ENCODE measurements around the gene TASP1.

The TASP1 gene

GRCh38 chr20:13571662-13572061, 67.1 kb downstream of the TASP1 start:
- no peak for DNase-seq (ENCODE audit: low read depth)

DNA sequence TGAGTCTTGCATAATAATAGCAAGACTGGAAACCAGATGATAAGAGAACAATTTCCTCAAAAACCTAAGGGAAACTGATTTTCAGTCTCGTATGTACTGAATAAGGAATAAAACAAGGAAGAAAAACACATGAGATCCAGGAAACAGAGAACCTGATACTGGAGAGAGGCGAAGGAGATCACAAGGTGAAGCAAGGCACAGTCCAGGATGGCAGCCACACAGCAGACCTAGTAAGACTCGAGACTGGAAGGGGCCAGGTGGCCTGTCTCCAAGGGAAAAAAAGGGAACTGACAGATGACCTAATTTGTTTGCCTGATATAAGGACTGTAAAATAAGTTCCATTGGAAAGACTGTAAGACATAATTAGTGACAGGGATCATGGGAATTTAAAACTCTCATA, 71.1 kb downstream of the TASP1 start:
- no peak for DNase-seq (ENCODE audit: low read depth)

DNA sequence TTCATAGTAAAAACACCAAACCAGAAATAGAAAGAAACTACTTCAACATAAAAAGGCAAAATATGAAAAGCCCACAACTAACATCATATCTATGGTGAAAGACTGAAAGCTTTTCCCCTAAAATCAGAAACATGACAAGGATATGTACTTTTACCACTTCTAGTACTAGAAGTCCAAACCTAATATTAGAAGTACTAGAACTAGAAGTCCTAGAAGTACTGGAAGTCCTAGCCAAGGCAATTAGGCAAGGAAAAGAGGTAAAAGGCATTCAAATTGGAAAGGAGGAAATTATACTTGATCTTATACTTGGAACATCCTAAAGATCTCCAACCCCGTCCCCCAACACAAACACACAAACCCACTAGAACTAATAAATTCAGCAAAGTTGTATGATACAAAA, 74.9 kb downstream of the TASP1 start:
- DNase-seq (ENCODE audit: low read depth), result no peak

DNA sequence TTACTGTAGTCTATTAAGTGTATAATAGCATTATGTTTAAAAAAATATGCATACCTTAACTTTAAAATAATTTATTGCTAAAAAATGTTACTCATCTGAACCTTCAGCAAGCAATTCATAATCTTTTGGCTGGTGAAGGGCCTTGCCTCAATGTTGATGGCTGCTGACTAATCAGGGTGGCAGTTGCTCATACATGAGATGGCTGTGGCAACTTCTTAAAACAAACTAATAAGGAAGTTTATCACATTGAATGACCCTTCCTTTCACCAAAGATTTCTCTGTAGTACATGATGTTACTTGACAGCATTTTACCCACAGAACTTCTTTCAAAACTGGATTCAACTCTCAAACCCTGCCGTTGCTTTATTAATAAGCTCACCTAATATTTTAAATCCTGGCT, 84.0 kb downstream of the TASP1 start:
- peak; percentile 46 for DNase-seq (ENCODE audit: low read depth)

DNA sequence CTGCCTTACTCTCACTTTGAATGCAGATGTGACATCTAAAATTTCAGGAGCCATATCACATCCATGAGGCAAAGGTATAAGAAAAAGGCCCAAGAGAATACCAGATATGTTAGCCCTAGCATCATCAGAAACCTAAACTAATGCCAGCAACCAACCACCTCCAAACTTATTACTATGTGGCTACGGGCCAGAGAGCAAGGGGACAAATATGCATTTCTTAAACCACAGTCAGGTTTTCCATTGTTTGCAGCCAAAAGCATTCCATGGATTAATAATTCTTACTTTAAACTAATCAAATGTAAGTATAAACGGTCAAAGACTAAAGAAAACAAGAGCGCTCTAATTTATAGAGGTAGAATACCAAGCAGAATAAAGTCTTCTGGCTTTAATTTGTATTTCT, 84.7 kb downstream of the TASP1 start:
- DNase-seq (ENCODE audit: low read depth), result peak; percentile 13

- DNase-seq (ENCODE audit: low read depth), result peak; percentile 8
These were observed 86.7 kb downstream of the TASP1 start for GRCh38 chr20:13552061-13552460.

GRCh38 chr20:13549451-13549850, 89.3 kb downstream of the TASP1 start:
- DNase-seq (ENCODE audit: low read depth), result no peak

DNA sequence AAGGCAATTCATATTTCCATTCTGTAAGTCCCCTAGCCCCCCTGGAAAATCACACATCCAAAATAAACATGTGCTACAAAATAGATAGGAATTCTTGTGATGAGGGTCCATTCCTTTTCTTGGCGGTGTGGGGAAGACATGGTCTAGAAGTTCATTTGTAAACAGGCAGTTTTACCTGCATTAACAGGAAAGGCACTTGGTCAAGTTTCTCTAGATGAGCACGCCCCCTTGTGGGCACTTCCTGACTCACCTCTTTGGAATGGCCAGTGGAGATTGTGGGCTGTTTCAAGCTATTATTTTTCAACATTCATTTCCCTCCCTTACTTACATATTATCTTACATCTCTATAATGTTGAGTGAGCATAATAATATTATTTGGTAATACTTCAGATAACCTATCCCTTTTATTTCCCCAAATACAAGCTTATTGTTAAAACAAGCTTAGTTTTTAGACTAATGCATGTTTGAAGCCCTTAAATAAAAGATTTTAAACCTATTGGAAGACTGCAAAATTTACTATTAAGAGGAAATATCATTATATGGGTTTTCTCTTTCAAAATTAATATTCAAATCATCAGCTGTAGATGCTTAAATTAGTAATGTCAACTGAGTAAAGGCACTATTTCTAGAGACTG, 92.1 kb downstream of the TASP1 start:
- DNase-seq (ENCODE audit: low read depth), result peak; percentile 73

GRCh38 chr20:13545790-13546189, 92.9 kb downstream of the TASP1 start:
- DNase-seq (ENCODE audit: low read depth), result peak; percentile 71

DNA sequence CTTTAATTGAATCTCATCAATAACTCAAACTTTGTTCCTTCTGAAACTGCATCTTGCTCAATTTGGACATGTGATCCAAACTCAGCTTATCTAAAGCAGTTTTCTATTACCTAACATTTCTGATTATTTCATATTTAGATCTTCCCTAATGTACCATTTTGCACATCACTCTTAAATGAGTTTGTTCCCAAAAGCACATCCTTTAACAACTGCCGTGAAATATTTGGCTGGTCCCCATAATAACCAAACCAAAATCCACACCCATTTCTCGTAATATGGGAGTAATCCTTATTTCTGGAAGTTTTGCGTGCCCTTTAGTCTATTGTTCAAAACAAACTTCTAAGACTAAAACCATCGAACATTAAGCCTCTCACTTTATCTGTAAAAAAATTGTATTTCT, 94.9 kb downstream of the TASP1 start:
- DNase-seq (ENCODE audit: low read depth), result no peak

- no peak for DNase-seq (ENCODE audit: low read depth)
These were observed 103.1 kb downstream of the TASP1 start for GRCh38 chr20:13535627-13536026.

DNA sequence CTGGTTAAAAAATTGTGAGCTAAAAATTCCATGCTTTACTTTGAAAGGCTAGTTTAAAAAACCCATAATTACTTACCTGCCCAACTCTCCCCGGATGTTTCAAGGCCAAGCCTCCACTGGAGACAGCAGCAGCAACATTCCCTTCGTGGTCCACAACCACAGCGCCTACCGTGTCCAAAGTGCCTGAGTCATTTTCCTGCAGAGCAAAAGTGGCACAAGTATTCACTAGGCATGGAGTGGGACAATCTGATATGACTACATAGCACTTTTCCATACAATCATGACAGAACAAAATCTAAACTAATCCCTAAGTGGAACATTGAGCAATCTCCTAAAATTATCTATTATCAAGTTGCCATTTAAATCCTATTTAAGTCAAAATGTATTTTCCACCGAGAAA, 104.8 kb downstream of the TASP1 start:
- peak; percentile 27 for DNase-seq (ENCODE audit: low read depth)

DNA sequence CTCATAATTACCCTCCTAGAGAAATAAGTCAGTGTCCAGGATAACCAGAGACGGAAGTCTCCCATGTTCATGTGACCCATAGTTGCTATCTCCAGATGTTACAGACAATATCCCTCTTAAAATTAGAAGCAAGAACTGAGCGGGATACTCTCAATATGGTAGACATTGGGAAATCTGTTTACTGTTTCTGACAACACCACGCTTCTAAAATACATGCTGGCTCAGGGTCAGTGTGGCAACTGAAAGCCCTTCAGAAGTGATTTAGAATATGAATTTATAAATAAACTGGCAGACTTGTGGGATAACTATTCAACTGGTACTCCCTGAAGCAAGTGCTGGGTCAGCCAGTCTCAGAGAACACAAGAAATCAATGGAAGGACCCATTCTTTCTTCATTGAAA, 108.6 kb downstream of the TASP1 start:
- no peak for DNase-seq (ENCODE audit: low read depth)

DNA sequence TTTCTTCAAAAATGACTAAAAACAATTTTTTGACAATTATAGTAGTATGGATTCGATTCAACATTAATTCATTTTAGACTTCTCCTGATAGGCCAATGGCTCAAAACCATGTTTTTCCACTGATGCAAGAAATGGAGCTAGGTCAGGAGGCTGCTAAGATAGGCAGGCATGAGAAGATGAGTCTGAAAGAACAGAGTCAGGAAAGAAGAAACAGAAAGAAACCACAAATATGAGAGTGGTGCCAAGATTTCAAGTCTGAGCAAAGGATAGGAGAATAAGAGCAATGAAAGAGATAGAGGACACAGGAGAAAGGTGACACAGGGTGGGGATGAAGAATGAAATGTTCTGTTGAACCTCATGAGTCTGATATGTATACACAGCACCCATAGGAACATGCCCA, 112.2 kb downstream of the TASP1 start:
- DNase-seq (ENCODE audit: low read depth), result peak; percentile 43

GRCh38 chr20:13525225-13525940, 113.3 kb downstream of the TASP1 start:
- DNase-seq (ENCODE audit: low read depth), result peak; percentile 98

DNA sequence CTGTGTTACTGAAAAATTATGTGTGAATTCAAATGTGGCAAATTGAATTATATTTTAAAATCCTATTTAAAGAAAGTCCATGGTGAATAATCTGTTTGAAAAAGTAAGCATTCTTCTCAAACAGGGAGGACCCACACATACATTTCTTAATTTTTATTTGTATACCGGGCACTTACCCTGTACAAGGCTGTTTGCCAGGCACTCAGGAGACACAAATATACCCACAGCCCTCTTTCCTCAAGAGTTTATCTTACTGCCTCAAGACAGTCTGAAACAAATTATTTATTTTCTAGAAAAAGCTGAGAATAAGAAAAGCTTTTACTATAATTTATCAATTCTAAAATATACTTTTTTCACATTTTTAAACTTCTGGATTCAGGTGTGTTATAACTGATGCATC, 114.4 kb downstream of the TASP1 start:
- DNase-seq (ENCODE audit: low read depth), result no peak

DNA sequence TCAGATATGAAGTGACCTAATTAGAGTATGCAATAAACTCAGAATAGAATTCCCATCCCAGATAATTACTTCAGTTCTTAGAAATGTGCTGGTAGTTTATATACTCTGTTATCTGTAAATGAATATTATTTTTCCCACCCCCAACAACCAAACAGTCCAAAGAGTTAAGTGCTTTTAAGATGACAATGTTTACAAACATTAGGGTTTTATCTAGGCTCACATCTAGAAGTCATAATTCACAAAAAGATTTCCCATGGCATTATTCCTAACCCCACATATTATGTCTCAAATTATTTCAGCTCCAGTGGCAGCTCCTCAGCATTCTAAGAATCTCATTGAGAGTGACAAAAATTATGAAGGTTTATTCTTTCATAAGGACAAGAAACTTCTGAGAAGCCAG, 120.9 kb downstream of the TASP1 start:
- DNase-seq (ENCODE audit: low read depth), result peak; percentile 55

GRCh38 chr20:13515796-13516558, 122.8 kb downstream of the TASP1 start:
- peak; percentile 18 for DNase-seq (ENCODE audit: low read depth)

GRCh38 chr20:13515291-13515690, 123.4 kb downstream of the TASP1 start:
- peak; percentile 20 for DNase-seq (ENCODE audit: low read depth)

DNA sequence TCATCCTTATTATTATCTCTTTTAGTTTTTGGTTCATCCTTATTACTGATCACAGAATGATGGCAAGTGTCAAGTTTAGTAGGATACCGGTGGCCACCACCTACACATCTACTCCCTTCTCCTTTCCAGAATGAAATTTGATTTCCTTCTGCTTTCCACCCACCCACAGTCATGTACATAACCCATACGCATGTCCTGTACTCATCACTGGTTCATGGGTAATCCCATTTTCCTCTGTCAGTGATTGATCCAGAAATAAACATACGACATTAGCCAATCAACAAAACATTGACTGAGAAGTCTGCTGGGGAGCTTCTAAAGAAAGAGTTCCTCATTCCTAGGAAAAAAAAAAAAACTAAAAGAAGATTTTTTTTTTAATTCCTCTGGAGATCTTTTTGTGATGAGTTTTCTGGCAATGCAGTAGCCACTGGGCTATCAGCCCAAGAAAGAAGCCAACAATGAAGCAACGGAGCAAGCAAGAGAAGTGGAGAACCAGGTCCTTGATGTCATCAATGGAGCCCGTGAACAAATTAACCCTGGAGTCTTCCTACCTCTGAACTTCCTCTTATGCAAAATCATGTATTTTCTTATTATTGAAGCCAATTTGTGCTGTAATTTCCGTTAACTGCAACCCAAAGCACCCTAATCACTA, 127.8 kb downstream of the TASP1 start:
- peak; percentile 28 for DNase-seq (ENCODE audit: low read depth)

- DNase-seq (ENCODE audit: low read depth), result no peak
These were observed 131.1 kb downstream of the TASP1 start for GRCh38 chr20:13507646-13508045.

DNA sequence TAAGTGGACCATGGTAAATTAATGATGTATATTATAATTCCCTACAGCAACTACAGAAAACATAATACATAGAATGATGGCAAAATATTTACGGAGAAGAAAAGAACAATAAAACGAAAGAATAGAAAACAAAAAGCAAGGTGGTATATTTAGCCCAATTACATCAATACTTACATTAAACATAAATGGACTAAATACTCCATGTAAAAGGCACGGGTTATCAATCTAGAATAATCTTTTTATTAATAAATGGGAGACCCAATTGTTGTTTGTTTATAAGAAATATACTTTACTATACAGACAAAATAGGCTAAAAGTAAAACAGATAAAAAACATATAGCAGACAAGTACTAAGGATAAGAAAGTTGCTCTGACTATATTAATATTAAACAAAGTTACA, 137.2 kb downstream of the TASP1 start:
- no peak for DNase-seq (ENCODE audit: low read depth)

GRCh38 chr20:13494019-13494418, 144.7 kb downstream of the TASP1 start:
- DNase-seq (ENCODE audit: low read depth), result peak; percentile 35

Data from EH (cell line).